HG03045 (cell line): ENCODE measurements around the gene RSPRY1.

ENCODE experiments used
- ATAC-seq: cut with Tn5 transposase; IDR thresholded peaks from one replicate; pipeline ENCODE4 v1.9.1; 2021; ENCODE audit warnings: mild to moderate bottlenecking, moderate library complexity; ENCODE audit not compliant: unreplicated experiment

Gene RSPRY1

GRCh38 chr16:57289391-57290257 is 103.5 kb downstream of the RSPRY1 start:
- no peak for ATAC-seq
